PFSK-1 (cell line): ENCODE results near the gene SLC27A5.

Experiments used
- FOXP2 ChIP-seq: optimal IDR thresholded peaks from 2 replicates; pipeline ENCODE3; 2011; ENCODE audit warnings: borderline replicate concordance, control low read depth, inconsistent platforms; ENCODE audit not compliant: insufficient read depth; ENCODE audit errors: extremely low read length, extremely low read depth
- POLR2AphosphoS5 ChIP-seq: IDR thresholded peaks from 2 replicates; pipeline ENCODE4 v1.6.1; 2012; ENCODE audit warnings: low read depth, mild to moderate bottlenecking, control low read depth, low read length, moderate library complexity
- REST ChIP-seq, 2 experiments: IDR thresholded peaks; 2 replicates each; pipeline versions ENCODE4 v1.6.1 to v1.8.0; 2011 to 2012; ENCODE audit warnings: low read depth in 2 of 2, low read length in 2 of 2, control low read depth in 1 of 2, inconsistent platforms in 1 of 2, mild to moderate bottlenecking in 1 of 2, moderate library complexity in 1 of 2; ENCODE audit not compliant: insufficient read depth in 1 of 2
- SIN3A ChIP-seq: IDR thresholded peaks from 2 replicates; pipeline ENCODE4 v1.6.1; 2012; ENCODE audit warnings: mild to moderate bottlenecking, low read length, moderate library complexity, borderline replicate concordance; ENCODE audit not compliant: insufficient read depth
- TAF1 ChIP-seq: IDR thresholded peaks from 2 replicates; pipeline ENCODE4 v1.6.1; 2012; ENCODE audit warnings: low read length, control low read depth, borderline replicate concordance; ENCODE audit not compliant: insufficient read depth

SLC27A5 gene

DNA sequence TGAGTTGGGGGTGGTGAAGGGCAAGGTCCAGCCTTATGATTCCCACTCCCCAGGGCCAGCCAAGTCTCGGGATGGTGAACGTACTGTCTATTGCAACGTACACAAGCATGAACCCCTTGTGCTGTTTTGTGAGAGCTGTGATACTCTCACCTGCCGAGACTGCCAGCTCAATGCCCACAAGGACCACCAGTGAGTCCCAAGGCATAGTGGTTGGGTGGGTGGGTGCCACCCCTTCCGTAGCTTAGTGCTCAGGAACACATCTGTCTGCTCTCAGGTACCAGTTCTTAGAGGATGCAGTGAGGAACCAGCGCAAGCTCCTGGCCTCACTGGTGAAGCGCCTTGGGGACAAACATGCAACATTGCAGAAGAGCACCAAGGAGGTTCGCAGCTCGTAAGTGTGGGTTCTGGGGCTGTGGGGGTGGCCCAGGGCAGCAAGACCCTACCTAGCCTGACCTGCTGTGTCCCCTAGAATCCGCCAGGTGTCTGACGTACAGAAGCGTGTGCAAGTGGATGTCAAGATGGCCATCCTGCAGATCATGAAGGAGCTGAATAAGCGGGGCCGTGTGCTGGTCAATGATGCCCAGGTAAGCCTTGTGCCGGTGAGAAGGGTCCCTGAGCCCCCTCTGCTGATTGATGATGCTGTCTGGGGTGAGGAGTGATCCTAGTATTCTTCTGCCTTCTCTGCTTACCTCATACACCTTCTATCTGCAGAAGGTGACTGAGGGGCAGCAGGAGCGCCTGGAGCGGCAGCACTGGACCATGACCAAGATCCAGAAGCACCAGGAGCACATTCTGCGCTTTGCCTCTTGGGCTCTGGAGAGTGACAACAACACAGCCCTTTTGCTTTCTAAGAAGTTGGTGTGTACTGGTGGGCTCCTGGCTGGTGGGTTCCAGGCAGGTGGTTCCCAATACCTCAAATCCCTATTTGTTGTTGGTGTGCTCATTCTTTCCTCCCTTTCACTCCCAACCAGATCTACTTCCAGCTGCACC lies 35.8 kb upstream of the SLC27A5 start:
- no peak for TF ChIP-seq TAF1
- no peak for TF ChIP-seq FOXP2
- 0 out of 2 replicates have a peak, but pooled peaks have one; percentile 9 for TF ChIP-seq POLR2AphosphoS5
- no peak for TF ChIP-seq REST (IDR thresholded peaks at IDR 0.05; ENCODE audit: insufficient read depth in 1 of 2, low read depth in 2 of 2, low read length in 2 of 2)
- no peak for TF ChIP-seq SIN3A

DNA sequence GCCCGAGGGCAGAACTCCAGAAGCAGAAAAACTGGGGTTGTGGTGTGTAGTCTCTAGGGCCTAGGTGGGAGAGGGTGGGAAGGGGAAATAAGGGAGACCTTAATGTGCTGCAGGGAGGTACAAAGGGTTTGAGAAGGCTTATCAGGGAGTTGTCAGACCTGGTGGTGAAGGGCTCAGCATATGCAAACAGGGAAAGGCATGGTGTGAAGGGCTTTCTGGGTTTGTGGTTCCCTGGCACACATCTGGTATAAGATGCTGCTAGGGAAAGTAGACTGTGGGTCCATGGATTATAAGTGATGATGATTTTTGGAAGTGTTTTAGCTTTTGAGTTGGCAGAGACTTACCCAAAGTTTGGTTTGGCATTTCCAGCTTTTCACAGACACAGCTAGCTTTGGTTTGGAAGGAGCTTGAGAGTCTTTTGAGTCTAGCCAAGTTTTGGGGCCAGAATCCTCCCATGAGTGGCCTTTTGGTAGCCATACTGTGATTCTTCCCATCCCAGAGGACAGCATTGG lies 34.3 kb upstream of the SLC27A5 start:
- TF ChIP-seq POLR2AphosphoS5 (no peak), FOXP2 (no peak), TAF1 (no peak), REST (IDR thresholded peaks at IDR 0.05; ENCODE audit: insufficient read depth in 1 of 2, low read depth in 2 of 2, low read length in 2 of 2) (no peak), SIN3A (no peak)

DNA sequence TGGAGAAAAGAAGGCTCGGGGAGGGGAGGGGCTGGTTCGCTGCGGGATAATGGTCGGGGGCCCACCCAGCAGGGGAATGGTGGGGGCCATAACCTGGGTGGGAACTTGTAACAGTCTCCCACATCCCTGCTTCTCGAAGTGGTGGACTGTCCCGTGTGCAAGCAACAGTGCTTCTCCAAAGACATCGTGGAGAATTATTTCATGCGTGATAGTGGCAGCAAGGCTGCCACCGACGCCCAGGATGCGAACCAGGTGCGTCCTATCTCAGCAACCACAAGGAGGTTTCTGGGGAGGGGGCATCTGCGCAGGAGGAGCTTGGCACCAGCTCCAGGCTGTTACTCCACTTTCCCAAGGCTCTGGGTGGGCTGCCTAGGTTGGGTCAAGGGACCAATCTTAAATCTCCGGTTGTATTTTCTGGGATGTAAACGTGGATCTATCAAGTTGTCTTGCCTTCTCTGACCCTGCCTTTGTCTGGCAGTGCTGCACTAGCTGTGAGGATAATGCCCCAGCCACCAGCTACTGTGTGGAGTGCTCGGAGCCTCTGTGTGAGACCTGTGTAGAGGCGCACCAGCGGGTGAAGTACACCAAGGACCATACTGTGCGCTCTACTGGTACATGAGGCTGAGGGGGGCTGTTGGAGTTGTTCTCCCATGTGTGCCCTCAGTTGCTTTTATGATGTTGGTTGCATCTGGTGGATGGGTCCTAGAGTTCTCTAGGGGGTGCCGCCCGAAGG lies 33.7 kb upstream of the SLC27A5 start:
- TF ChIP-seq REST (IDR thresholded peaks at IDR 0.05; ENCODE audit: insufficient read depth in 1 of 2, low read depth in 2 of 2, low read length in 2 of 2) (no peak), POLR2AphosphoS5 (no peak), FOXP2 (no peak), TAF1 (no peak)

- TF ChIP-seq SIN3A (no peak), TAF1 (no peak), REST (IDR thresholded peaks at IDR 0.05; ENCODE audit: insufficient read depth in 1 of 2, low read depth in 2 of 2, low read length in 2 of 2) (no peak), POLR2AphosphoS5 (no peak), FOXP2 (no peak)
Observed at GRCh38 chr19:58544591-58545285, 32.9 kb upstream of the SLC27A5 start.
